ENCODE data around the gene SCYGR3.

- TF ChIP-seq CTCF (IDR thresholded peaks at IDR 0.05 in 4 of 5, conservative IDR thresholded peaks at IDR 0.05 in 1 of 5): no peak
- TF ChIP-seq POLR2A (IDR thresholded peaks at IDR 0.05): no peak
Measured at GRCh38 chr2:227595797-227596196, 18.8 kb downstream of the SCYGR3 start.
